Measurements from ENCODE around the gene FTCD.
A peak's percentile ranks its signal among the peaks of the same experiment; 100 is the strongest.

FTCD gene

GRCh38 chr21:46129846-46130651 lies 25.3 kb downstream of the FTCD start:
- Histone ChIP-seq H3K9ac (ENCODE audit: low read length) (no peak overlapping the region), H3K27ac (ENCODE audit: low read depth, low read length) (no peak overlapping the region), H3K4me3 (ENCODE audit: low read length) (no peak overlapping the region), H3K27me3 (ENCODE audit: control insufficient read depth, insufficient read depth, low read length) (no peaks in the 10 kb centered on the region), H3K36me3 (ENCODE audit: control insufficient read depth, insufficient read depth, low read length) (peaks cover 11% of the 10 kb centered on the region), H3K4me1 (ENCODE audit: control insufficient read depth, insufficient read depth, low read length) (no peaks in the 10 kb centered on the region)

GRCh38 chr21:46128933-46129571 lies 26.3 kb downstream of the FTCD start:
- peaks cover 14% of the 10 kb centered on the region for H3K36me3 ChIP-seq (ENCODE audit: control insufficient read depth, insufficient read depth, low read length)
- no peak overlapping the region for H3K4me3 ChIP-seq (ENCODE audit: low read length)
- H3K9ac ChIP-seq (ENCODE audit: low read length), result no peak overlapping the region
- no peaks in the 10 kb centered on the region for H3K27me3 ChIP-seq (ENCODE audit: control insufficient read depth, insufficient read depth, low read length)
- no peak overlapping the region for H3K27ac ChIP-seq (ENCODE audit: low read depth, low read length)
- H3K4me1 ChIP-seq (ENCODE audit: control insufficient read depth, insufficient read depth, low read length), result no peaks in the 10 kb centered on the region

GRCh38 chr21:46128106-46128932 lies 27.1 kb downstream of the FTCD start:
- Histone ChIP-seq H3K27me3 (ENCODE audit: control insufficient read depth, insufficient read depth, low read length) (no peaks in the 10 kb centered on the region), H3K27ac (ENCODE audit: low read depth, low read length) (peak overlapping the region; percentile 14), H3K4me1 (ENCODE audit: control insufficient read depth, insufficient read depth, low read length) (no peaks in the 10 kb centered on the region), H3K4me3 (ENCODE audit: low read length) (no peak overlapping the region), H3K36me3 (ENCODE audit: control insufficient read depth, insufficient read depth, low read length) (peaks cover 18% of the 10 kb centered on the region), H3K9ac (ENCODE audit: low read length) (no peak overlapping the region)

GRCh38 chr21:46127239-46128105 lies 27.9 kb downstream of the FTCD start:
- H3K36me3 ChIP-seq (ENCODE audit: control insufficient read depth, insufficient read depth, low read length), result peaks cover 23% of the 10 kb centered on the region

GRCh38 chr21:46126309-46127238 lies 28.8 kb downstream of the FTCD start:
- Histone ChIP-seq H3K27me3 (ENCODE audit: control insufficient read depth, insufficient read depth, low read length) (no peaks in the 10 kb centered on the region), H3K9ac (ENCODE audit: low read length) (no peak overlapping the region), H3K27ac (ENCODE audit: low read depth, low read length) (no peak overlapping the region), H3K4me3 (ENCODE audit: low read length) (no peak overlapping the region), H3K4me1 (ENCODE audit: control insufficient read depth, insufficient read depth, low read length) (no peaks in the 10 kb centered on the region), H3K36me3 (ENCODE audit: control insufficient read depth, insufficient read depth, low read length) (peaks cover 30% of the 10 kb centered on the region)

More at GRCh38 chr21:46127239-46128105, 27.9 kb downstream of the FTCD start:
- Histone ChIP-seq H3K9ac (ENCODE audit: low read length) (no peak overlapping the region), H3K27ac (ENCODE audit: low read depth, low read length) (no peak overlapping the region), H3K27me3 (ENCODE audit: control insufficient read depth, insufficient read depth, low read length) (no peaks in the 10 kb centered on the region), H3K4me3 (ENCODE audit: low read length) (no peak overlapping the region), H3K4me1 (ENCODE audit: control insufficient read depth, insufficient read depth, low read length) (no peaks in the 10 kb centered on the region)

- H3K36me3 ChIP-seq (ENCODE audit: control insufficient read depth, insufficient read depth, low read length), result peaks cover 34% of the 10 kb centered on the region
- H3K9ac ChIP-seq (ENCODE audit: low read length), result no peak overlapping the region
- no peak overlapping the region for H3K4me3 ChIP-seq (ENCODE audit: low read length)
- no peak overlapping the region for H3K27ac ChIP-seq (ENCODE audit: low read depth, low read length)
- H3K4me1 ChIP-seq (ENCODE audit: control insufficient read depth, insufficient read depth, low read length), result no peaks in the 10 kb centered on the region
- no peaks in the 10 kb centered on the region for H3K27me3 ChIP-seq (ENCODE audit: control insufficient read depth, insufficient read depth, low read length)
Observed at GRCh38 chr21:46125846-46126301, 29.5 kb downstream of the FTCD start.

GRCh38 chr21:46124926-46125845 lies 30.2 kb downstream of the FTCD start:
- H3K4me1 ChIP-seq (ENCODE audit: control insufficient read depth, insufficient read depth, low read length), result no peaks in the 10 kb centered on the region
- no peak overlapping the region for H3K27ac ChIP-seq (ENCODE audit: low read depth, low read length)
- H3K9ac ChIP-seq (ENCODE audit: low read length), result no peak overlapping the region
- H3K27me3 ChIP-seq (ENCODE audit: control insufficient read depth, insufficient read depth, low read length), result no peaks in the 10 kb centered on the region
- no peak overlapping the region for H3K4me3 ChIP-seq (ENCODE audit: low read length)
- H3K36me3 ChIP-seq (ENCODE audit: control insufficient read depth, insufficient read depth, low read length), result peaks cover 38% of the 10 kb centered on the region

- peaks cover 42% of the 10 kb centered on the region for H3K36me3 ChIP-seq (ENCODE audit: control insufficient read depth, insufficient read depth, low read length)
- H3K4me1 ChIP-seq (ENCODE audit: control insufficient read depth, insufficient read depth, low read length), result no peaks in the 10 kb centered on the region
- H3K27me3 ChIP-seq (ENCODE audit: control insufficient read depth, insufficient read depth, low read length), result no peaks in the 10 kb centered on the region
- no peak overlapping the region for H3K9ac ChIP-seq (ENCODE audit: low read length)
- H3K27ac ChIP-seq (ENCODE audit: low read depth, low read length), result no peak overlapping the region
- no peak overlapping the region for H3K4me3 ChIP-seq (ENCODE audit: low read length)
Observed at GRCh38 chr21:46124083-46124925, 31.1 kb downstream of the FTCD start.

- H3K4me1 ChIP-seq (ENCODE audit: control insufficient read depth, insufficient read depth, low read length), result no peaks in the 10 kb centered on the region
- no peak overlapping the region for H3K4me3 ChIP-seq (ENCODE audit: low read length)
- no peak overlapping the region for H3K9ac ChIP-seq (ENCODE audit: low read length)
- no peaks in the 10 kb centered on the region for H3K27me3 ChIP-seq (ENCODE audit: control insufficient read depth, insufficient read depth, low read length)
- no peak overlapping the region for H3K27ac ChIP-seq (ENCODE audit: low read depth, low read length)
- H3K36me3 ChIP-seq (ENCODE audit: control insufficient read depth, insufficient read depth, low read length), result peaks cover 43% of the 10 kb centered on the region
Observed at GRCh38 chr21:46122758-46123683, 32.4 kb downstream of the FTCD start.
